HG02970 (cell line): ENCODE data around the gene YPEL1.
"Not testable (repeated sequence)": the region's sequence is repeated elsewhere in the genome, so short reads cannot be mapped to it uniquely, and the experiment has no call there.

ENCODE experiments used
- ATAC-seq: cut with Tn5 transposase; IDR thresholded peaks from one replicate; pipeline ENCODE4 v1.9.1; 2021; ENCODE audit warnings: mild to moderate bottlenecking, moderate library complexity, moderate number of reproducible peaks; ENCODE audit not compliant: unreplicated experiment, low FRiP score

YPEL1 gene

DNA sequence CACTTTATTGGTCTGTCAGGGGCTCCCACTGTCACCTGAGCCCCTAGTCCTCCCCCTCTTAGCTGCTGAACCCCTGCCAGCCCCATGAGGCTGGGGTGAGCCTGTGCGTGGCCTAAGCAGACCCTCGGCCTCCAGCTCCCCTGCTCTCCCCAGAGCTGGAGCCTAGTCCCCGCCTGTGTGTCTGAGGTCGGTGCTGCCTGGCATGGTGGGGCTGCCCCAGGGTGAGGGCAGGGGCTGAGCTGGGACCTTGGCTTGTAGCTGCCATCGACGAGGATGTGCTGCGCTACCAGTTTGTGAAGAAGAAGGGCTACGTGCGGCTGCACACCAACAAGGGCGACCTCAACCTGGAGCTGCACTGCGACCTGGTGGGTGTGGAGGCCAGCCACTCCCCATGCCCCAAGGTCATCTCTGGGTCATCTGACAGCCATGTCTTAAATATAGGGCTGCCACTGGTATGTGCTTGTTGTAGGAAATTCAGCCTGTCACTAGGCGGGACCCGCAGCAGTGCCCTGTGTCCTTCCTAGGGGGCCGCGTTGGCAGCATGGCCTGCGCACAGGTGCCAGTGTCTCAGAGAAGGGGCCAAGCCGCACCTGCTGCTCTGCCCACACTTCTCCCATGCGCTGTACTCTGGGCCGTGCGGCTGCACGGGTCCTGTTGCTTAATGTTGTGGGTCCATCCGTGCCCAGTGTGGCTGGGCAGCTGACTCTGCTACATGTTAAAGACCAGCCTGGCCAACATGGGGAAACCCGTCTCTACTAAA, 48.8 kb downstream of the YPEL1 start:
- ATAC-seq, result no peak

- ATAC-seq, result no peak
These were observed 49.4 kb downstream of the YPEL1 start for GRCh38 chr22:21686193-21686608.

DNA sequence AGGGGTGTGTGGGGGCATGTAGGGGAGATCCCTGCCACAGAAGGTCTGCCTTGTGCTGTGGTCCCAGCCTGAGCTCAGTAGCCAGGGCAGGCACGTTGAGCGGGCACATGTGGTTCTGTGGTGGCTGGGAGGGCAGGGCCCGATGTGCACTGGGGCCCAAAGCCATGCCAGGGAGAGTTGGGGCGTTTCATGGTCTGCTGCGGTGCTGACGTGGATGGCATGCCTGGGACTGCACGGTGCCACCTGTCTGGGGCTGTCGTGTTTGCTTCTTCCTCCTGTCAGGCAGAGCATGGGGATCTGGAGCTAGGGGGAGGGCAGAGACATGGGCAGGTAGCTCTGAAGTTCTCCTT, 50.5 kb downstream of the YPEL1 start:
- no peak for ATAC-seq

- no peak for ATAC-seq
These were observed 51.0 kb downstream of the YPEL1 start for GRCh38 chr22:21684492-21685163.

DNA sequence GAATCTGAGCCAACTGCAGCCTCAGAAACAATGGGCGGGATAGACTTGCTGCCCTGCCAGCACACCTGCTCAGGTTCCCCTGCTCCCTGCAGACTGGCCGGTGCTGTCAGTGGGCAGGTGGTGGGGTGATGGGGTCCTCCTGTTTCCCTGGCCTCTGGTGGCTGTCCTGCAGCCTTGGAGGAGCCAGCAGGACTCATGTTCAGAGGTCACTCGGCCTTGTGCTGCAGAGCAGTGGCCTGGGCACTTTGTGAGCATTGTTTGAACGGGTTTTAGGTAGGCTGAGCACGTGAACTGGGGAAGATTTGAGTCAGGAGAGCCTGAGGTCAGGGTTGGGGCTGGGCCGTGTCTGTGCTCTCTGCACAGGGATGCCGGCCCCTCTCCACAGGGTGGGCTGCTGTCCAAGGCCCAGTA, 52.2 kb downstream of the YPEL1 start:
- ATAC-seq, result no peak

DNA sequence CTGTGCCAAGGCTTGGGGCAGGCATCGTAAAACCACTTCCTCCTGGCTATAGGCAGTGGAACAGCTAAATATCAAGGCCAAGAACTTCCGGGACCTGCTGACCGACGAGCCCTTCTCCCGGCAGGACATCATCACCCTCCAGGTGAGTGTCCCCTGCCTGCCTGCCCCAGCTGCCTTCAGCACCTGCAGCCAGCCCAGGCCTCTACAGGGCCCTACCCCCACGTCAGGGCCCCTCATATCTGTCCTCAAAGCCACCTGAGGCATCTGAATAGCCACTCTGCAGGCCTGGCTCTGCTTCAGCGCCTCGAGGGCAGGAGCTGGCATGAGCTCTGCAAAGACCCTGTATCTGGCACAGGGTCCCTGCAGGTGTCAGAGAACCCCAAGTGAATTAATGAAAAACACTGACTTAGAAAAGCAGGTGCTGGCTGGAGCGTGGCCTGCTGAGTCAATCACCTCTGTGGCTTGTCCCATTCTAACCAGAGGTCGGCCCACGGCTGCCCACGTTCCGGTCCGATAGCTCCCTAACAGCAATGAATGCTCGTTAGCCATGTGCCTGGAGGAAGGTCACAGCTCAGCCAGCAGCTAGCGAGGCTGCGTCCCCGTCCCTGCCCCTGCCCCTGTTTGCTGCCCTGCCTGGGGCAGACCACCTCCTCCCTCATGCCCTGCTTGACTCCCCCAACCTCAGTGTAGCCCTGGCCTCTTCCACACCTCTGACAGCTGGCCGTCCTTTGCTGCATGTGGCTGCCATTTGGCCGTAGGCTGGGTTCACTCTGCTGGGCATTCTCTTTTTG, 53.0 kb downstream of the YPEL1 start:
- ATAC-seq, result no peak

GRCh38 chr22:21681566-21682370, 53.8 kb downstream of the YPEL1 start:
- no peak for ATAC-seq

DNA sequence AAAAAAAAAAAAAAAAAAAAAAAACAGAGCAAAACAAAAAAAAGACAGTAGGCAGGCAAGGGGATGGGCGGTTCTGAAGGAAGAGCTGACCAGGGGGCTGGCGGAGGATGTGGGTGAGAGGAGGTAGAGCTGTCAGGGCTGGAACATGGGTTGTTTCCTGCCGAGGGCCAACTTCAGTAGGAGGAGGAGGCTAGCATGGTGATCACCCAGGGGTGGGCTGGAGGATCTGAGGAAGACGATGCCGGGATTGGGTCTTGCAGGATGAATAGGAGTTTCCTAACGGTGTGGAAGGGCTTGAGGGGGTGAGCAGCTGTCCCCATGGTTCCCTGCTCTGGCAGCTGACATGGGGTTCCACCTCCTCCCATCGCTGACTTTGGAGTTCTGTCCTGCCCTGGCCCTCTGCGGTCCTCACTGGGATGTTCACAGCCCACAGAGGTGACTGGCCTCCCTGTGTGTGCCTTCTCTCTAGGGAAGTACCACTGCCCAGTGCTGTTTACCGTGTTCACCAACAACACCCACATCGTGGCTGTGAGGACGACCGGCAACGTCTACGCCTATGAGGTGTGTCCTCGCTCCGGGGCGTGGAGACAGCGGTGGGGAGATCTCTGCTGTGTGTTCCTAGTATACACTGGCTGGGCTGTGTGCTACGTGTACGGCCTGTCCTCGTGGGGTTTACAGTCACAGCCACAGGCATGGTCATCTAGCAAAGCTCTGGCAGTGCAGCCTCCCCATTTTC, 54.6 kb downstream of the YPEL1 start:
- ATAC-seq, result no peak

DNA sequence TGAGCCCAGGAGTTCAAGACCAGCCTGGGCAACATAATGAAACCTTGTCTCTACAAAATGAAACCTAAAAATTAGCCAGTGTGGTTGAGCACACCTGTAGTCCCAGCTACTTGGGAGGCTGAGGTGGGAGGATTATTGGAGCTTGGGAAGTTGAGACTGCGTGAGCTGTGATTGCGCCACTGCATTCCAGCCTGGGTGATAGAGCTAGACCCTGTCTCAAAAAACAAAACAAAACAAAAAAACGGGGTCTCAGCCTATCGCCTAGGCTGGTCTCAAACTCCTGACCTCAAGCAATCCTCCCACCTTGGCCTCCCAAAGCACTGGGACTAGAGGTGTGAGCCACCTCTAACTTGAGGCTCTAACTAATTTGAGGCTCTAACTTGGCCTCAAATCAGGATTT, 56.2 kb downstream of the YPEL1 start:
- no peak for ATAC-seq

DNA sequence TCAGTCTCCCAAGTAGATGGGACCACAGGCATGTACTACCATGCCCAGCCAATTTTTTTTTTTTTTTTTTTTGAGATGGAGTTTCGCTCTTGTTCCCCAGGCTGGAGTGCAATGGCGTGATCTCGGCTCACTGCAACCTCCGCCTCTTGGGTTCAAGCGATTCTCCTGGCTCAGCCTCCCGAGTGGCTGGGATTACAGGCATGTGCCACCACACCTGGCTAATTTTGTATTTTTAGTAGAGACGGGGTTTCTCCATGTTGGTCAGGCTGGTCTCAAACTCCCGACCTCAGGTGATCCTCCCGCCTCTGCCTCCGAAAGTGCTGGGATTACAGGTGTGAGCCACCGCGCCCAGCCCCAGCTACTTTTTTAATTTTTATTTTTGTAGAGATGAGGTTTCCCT, 56.8 kb downstream of the YPEL1 start:
- not testable (repeated sequence) for ATAC-seq

DNA sequence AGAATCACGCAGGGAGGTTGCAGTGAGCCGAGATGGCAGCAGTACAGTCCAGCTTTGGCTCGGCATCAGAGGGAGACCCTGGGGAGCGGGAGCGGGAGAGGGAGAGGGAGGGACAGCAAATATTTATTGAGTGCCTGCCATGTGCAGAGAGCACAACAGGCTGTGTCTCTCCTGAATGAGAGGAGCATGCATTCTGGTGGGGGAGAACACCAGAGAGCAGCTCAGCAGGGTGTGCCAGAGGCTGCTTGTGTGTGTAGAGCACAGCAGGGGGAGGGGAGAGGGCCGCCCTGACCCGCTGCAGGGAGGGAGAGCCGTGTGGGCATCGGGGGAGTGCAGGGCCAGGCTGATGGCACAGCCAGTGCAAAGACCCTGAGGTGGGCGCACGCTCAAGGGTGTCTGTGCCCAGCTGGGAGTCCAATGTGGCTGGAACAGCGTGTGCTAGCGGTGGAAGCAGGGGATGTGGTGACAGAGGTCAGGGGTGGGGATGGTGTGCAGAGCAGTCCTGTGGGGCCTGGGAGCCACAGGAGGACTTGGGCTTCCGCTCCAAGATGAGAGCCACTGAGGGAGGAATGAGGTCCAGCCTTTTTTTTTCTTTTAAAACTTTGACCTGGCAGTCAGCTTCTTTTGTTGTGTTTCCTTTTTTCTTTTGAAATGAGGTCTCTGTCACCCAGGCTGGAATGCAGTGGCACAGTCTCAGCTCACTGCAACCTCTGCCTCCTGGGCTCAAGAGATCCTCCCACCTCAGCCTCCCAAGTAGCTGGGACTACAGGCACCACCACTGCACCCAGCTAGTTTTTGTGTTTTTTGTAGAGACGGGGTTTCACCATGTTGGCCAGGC, 57.8 kb downstream of the YPEL1 start:
- ATAC-seq, result no peak

- no peak for ATAC-seq
These were observed 60.9 kb downstream of the YPEL1 start for GRCh38 chr22:21674638-21675245.

DNA sequence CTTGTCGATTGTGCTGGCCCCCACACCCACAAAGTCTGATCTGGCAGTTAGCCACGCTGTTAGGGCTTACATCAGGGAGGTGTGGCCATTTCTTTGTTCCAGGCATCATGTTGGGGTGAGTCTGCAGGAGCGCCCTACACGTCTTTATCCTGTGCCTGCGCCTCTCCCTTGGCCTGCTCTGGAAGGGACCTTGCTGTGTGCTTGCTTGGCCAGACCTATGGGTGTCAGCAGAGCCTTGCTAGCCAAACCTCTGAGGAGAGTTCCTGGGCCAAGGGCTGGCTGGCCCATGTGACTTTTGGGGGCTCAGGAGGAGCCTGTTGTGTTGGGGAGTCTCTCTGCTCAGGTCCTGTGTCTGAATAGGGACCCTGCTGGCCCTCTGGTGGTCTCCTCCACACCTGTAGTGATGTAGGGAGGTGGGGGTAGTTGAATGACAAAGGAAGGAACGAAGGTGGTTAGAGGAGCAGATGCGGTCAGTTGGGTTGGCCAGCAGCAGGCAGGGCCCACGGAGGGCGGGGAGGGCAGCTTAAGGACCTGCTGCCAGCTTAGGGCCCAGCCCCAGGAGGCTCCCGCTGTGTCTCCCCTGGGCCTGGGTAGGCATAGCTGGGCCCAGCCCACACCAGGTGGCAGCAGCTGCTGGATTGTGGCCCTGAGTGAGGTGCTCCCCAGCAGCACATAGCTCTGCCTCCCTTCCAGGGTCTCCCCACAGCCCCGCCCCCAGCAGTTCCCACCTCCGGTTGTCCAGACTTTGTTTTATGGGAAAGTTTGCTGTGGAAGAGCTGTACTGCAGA, 61.9 kb downstream of the YPEL1 start:
- no peak for ATAC-seq

DNA sequence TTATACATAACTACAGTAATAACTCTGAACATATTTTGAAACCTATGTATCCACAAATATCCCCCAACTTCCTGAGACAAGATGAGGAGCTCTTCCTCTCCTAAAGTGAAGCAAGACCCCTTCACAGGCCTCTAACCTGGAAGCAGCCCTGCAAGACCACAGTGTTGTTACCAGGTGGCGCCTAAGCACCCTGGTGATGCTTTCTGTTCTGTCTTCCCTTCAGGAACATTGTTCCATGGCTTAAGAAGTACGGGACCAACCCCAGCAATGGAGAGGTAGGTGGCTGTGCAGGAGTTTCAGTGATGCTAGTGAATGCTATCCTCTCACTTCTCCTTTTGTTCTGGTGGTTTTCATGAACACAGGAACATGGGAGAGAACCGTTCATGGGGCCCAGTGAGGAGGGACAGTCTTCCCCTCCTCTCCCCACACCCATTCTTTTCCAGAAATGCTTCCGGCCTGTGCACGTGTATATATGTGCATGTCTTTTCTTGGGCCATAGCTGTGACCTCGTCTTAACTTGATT, 63.4 kb downstream of the YPEL1 start:
- no peak for ATAC-seq

DNA sequence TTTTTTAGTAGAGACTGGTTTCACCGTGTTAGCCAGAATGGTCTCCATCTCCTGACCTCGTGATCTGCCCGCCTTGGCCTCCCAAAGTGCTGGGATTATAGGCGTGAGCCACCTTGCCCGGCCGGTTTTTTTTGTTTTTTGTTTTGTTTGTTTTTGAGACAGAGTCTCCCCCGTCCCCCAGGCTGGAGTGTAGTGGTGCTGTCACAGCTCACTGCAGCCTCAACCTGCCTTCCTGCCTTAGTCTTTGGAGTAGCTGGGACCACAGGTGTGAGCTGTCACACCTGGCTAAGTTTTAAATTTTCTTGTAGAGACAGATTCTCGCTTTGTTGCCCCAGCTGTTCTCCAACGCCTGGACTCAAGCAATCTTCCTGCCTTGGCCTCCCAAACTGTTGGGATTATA, 66.6 kb downstream of the YPEL1 start:
- ATAC-seq, result no peak

DNA sequence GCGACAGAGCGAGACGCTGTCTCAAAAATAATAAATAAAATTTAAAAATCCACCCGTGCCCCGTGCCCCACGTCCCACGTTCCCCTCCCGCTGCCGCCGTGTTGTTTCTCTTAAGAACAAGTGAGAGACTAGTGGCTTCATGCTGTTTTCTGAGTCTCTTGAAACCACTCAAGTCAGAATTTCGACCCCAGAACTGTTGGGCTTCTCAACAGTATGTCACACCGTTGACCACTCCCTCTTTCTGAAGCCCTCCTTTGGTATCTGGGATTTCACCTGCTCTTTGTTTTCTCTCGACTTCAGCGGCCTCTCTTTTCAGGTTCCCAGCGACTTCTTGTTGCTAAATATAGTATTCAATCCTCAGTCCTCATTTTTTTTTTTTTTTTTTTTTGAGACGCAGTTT, 68.8 kb downstream of the YPEL1 start:
- no peak for ATAC-seq

- ATAC-seq, result no peak
These were observed 70.3 kb downstream of the YPEL1 start for GRCh38 chr22:21665047-21665851.
